HepG2 (cell line): ENCODE data around the gene ENTREP3. TPM values are rescaled to one million over a fixed set of nuclear protein-coding genes. Genes with fewer than 3 reads are reported as not detected.
A peak's percentile ranks its signal among the peaks of the same experiment; 100 is the strongest.

Experiments
- ARID2 ChIP-seq: sonication (generic); formaldehyde crosslinking; IDR thresholded peaks from 2 replicates; pipeline ENCODE4 v1.8.1; 2022; ENCODE audit warnings: mild to moderate bottlenecking, missing genetic modification reagents, borderline replicate concordance
- GABPA ChIP-seq, 2 experiments: IDR thresholded peaks; 2 replicates each; pipeline ENCODE4 v1.6.1; 2011 to 2016; ENCODE audit warnings: low read depth in 2 of 2, low read length in 1 of 2, missing biosample characterization in 1 of 2, missing genetic modification characterization in 1 of 2
- HNF4G ChIP-seq, 2 experiments: sonication (generic) in 1 of 2; formaldehyde crosslinking in 1 of 2; IDR thresholded peaks; 2 replicates each; pipeline versions ENCODE4 v1.4.0 to v1.6.1; 2011 to 2020; ENCODE audit warnings: borderline replicate concordance in 2 of 2, low read depth in 2 of 2, mild to moderate bottlenecking in 2 of 2, low read length in 1 of 2, missing genetic modification reagents in 1 of 2, moderate library complexity in 1 of 2
- HNRNPUL1 ChIP-seq: fragments of 200-400 bp; formaldehyde crosslinking; IDR thresholded peaks from 2 replicates; pipeline ENCODE4 v1.6.1; 2017; ENCODE audit warnings: low read depth, mild to moderate bottlenecking, low read length, moderate library complexity
- MAZ ChIP-seq, 2 experiments: sonication (generic) in 1 of 2; formaldehyde crosslinking in 1 of 2; IDR thresholded peaks; 2 replicates each; pipeline versions ENCODE4 v1.5.0 to v1.6.1; 2012 to 2020; ENCODE audit warnings: low read depth in 2 of 2, mild to moderate bottlenecking in 2 of 2, borderline replicate concordance in 1 of 2, improper control_type of control experiment in 1 of 2, low read length in 1 of 2, missing genetic modification reagents in 1 of 2, moderate library complexity in 1 of 2
- NAIF1 ChIP-seq: sonication (generic); formaldehyde crosslinking; IDR thresholded peaks from 2 replicates; pipeline ENCODE4 v1.5.0; 2020; ENCODE audit warnings: mild to moderate bottlenecking, missing genetic modification reagents, borderline replicate concordance
- NR2F1 ChIP-seq, 2 experiments: fragments of 450-650 bp in 1 of 2; formaldehyde crosslinking in 1 of 2; IDR thresholded peaks; 2 replicates each; pipeline versions ENCODE4 v1.5.0 to v1.6.1; 2016 to 2020; ENCODE audit warnings: mild to moderate bottlenecking in 1 of 2, missing compliant biosample characterization in 1 of 2, missing genetic modification reagents in 1 of 2, moderate library complexity in 1 of 2
- RARA ChIP-seq: IDR thresholded peaks from 2 replicates; pipeline ENCODE4 v1.6.1; 2016; ENCODE audit warnings: missing genetic modification reagents, missing compliant biosample characterization
- ZBTB21 ChIP-seq: sonication (generic); formaldehyde crosslinking; IDR thresholded peaks from 2 replicates; pipeline ENCODE4 v1.4.0; 2020; ENCODE audit warnings: missing genetic modification reagents
- ZNF124 ChIP-seq: sonication (generic); formaldehyde crosslinking; IDR thresholded peaks from 2 replicates; pipeline ENCODE4 v1.4.0; 2020; ENCODE audit warnings: missing genetic modification reagents
- ZNF256 ChIP-seq: sonication (generic); formaldehyde crosslinking; conservative IDR thresholded peaks from 2 replicates; pipeline ENCODE4 v1.4.0; 2020; ENCODE audit warnings: missing genetic modification reagents
- ZNF362 ChIP-seq: sonication (generic); formaldehyde crosslinking; IDR thresholded peaks from 2 replicates; pipeline ENCODE4 v1.4.0; 2020; ENCODE audit warnings: missing genetic modification reagents, mild to moderate bottlenecking, borderline replicate concordance
- ZNF44 ChIP-seq: sonication (generic); formaldehyde crosslinking; IDR thresholded peaks from 2 replicates; pipeline ENCODE4 v1.5.1; 2020; ENCODE audit warnings: mild to moderate bottlenecking, missing genetic modification reagents
- ZNF558 ChIP-seq: sonication (generic); formaldehyde crosslinking; IDR thresholded peaks from 2 replicates; pipeline ENCODE4 v1.9.0; 2022; ENCODE audit warnings: mild to moderate bottlenecking, missing genetic modification reagents, borderline replicate concordance
- ZNF589 ChIP-seq: sonication (generic); formaldehyde crosslinking; conservative IDR thresholded peaks from 2 replicates; pipeline ENCODE4 v1.8.0; 2022; ENCODE audit warnings: mild to moderate bottlenecking, moderate library complexity, missing genetic modification reagents
- ZNF598 ChIP-seq: sonication (generic); formaldehyde crosslinking; IDR thresholded peaks from 2 replicates; pipeline ENCODE4 v1.5.1; 2020; ENCODE audit warnings: mild to moderate bottlenecking, missing genetic modification reagents, borderline replicate concordance
- ZNF724P ChIP-seq: sonication (generic); formaldehyde crosslinking; IDR thresholded peaks from 2 replicates; pipeline ENCODE4 v1.8.0; 2022; ENCODE audit warnings: missing genetic modification reagents, borderline replicate concordance
- ZNF776 ChIP-seq: sonication (generic); formaldehyde crosslinking; IDR thresholded peaks from 2 replicates; pipeline ENCODE4 v1.4.0; 2020; ENCODE audit warnings: mild to moderate bottlenecking, missing genetic modification reagents
- ZNF781 ChIP-seq: sonication (generic); formaldehyde crosslinking; IDR thresholded peaks from 2 replicates; pipeline ENCODE4 v1.5.1; 2020; ENCODE audit warnings: borderline replicate concordance, mild to moderate bottlenecking, missing genetic modification reagents; ENCODE audit errors: not compliant biosample characterization
- ZNF878 ChIP-seq: sonication (generic); formaldehyde crosslinking; IDR thresholded peaks from 2 replicates; pipeline ENCODE4 v1.8.1; 2023; ENCODE audit warnings: mild to moderate bottlenecking, missing genetic modification reagents, moderate library complexity
- polyA plus RNA-seq, 8 experiments: library from polyadenylated mRNA; depleted of rRNA in 3 of 8; stranded (reverse) in 7 of 8; unstranded in 1 of 8; fragments of >200 nt; fragmentation: Illumina TruSeq in 4 of 8; extraction: Trizol in 4 of 8; gene quantifications; 2 replicates each; pipeline versions ENCODE4 v1.2.1 to v1.2.3, GENCODE V29; 2011 to 2016; ENCODE audit warnings: low read depth in 4 of 8, missing spikeins in 1 of 8, mixed read lengths in 1 of 8; ENCODE audit not compliant: insufficient read depth in 1 of 8
- total RNA-seq, 5 experiments: library from RNA; depleted of rRNA; stranded (reverse); fragments of >200 nt; fragmentation: Illumina TruSeq; extraction: Trizol; gene quantifications; 2 replicates each; pipeline ENCODE4 v1.2.3, GENCODE V29; 2016; ENCODE audit warnings: low read depth in 1 of 5
- TF ChIP-seq, protein P1 (sequence below): IDR thresholded peaks from 2 replicates; pipeline ENCODE4 v1.6.1; 2016; ENCODE audit warnings: mild to moderate bottlenecking, missing biosample characterization, missing genetic modification reagents
- TF ChIP-seq, protein P2 (sequence below): sonication (generic); formaldehyde crosslinking; IDR thresholded peaks from 2 replicates; pipeline ENCODE4 v1.9.0; 2022; ENCODE audit warnings: missing genetic modification reagents, mild to moderate bottlenecking, borderline replicate concordance

Gene ENTREP3
- total and polyA plus RNA-seq, 2 of the 13 experiments (the other 11 are each of a cell fraction or from before 2014, with no cell fraction given) = 4.1 to 9.9 TPM

DNA sequence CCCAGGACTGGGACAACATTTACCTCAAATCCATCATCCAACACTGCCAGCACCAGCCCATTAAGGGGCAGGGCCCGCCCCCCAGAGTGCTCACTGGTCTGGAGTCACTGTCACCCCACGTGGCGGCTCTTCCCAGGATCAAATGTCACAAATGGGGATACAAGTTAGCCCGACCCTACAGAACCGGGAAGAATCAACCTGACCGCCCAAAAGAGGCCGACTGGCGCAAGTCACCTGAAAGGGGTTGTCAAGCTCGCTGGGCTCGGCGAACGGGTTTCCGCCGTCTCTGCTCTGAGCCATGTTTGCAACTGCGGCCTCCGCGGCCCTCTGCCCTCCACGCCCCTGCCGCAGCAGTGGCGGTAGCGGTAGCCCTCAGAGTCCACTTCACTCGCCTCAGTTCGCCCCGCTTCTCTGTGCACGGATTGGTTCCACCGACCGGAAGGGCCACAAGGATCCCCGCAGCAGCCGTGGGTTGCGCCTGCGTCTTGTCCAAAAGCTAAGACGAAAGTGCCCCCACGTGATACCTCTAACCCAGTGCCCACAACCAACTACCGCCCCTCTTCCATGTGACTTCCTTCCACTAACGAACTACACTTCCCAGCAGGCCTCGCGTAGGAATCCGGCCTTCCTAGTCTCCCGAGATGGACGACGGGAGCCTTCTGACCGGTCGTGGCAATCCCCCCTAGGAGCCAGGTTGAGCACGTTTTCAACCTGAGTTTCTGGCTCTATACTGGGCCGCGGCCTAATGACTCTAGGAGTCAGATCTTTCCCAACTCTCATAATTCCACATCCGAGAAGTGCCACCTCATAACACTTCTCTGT is 6.8 kb upstream of the ENTREP3 start, which contains the start of gene SCAMP3 (continued):
- TF ChIP-seq ZNF362 = peak; percentile 37; the same call in 1 of the 2 replicates
- TF ChIP-seq, protein P1, sequence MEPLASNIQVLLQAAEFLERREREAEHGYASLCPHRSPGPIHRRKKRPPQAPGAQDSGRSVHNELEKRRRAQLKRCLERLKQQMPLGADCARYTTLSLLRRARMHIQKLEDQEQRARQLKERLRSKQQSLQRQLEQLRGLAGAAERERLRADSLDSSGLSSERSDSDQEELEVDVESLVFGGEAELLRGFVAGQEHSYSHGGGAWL (CRISPR knock-in tag) = peak; percentile 79
- no peak; the same call in 1 of the 2 replicates for TF ChIP-seq ZNF256 (CRISPR knock-in tag)
- TF ChIP-seq NAIF1 = 0 out of 2 replicates have a peak, but pooled peaks have one; percentile 59
- peak; percentile 46; the same call in 1 of the 2 replicates for TF ChIP-seq ZNF878 (CRISPR knock-in tag)
- TF ChIP-seq ZNF124 = peak; percentile 84; the same call in 1 of the 2 replicates
- TF ChIP-seq NR2F1 (CRISPR knock-in tag; IDR thresholded peaks at IDR 0.05) = no peak
- TF ChIP-seq ZNF781 (CRISPR knock-in tag) = peak; percentile 76
- peak; percentile 61; the same call in 1 of the 2 replicates for TF ChIP-seq ZBTB21 (CRISPR knock-in tag)
- TF ChIP-seq ZNF558 (CRISPR knock-in tag) = 0 out of 2 replicates have a peak, but pooled peaks have one; percentile 50
- TF ChIP-seq ARID2 (CRISPR knock-in tag) = peak; percentile 78; the same call in 1 of the 2 replicates
- peak; percentile 60; the same call in 1 of the 2 replicates for TF ChIP-seq ZNF589
- peak; percentile 53; the same call in 1 of the 2 replicates for TF ChIP-seq ZNF598 (CRISPR knock-in tag)
- peak; percentile 94 for TF ChIP-seq ZNF724P
- TF ChIP-seq MAZ (IDR thresholded peaks at IDR 0.05; ENCODE audit: borderline replicate concordance, low read depth, low read length) = 0 out of 2 replicates have a peak, but pooled peaks have one; percentile 41
- TF ChIP-seq MAZ (CRISPR knock-in tag; IDR thresholded peaks at IDR 0.05; ENCODE audit: low read depth) = no peak
- TF ChIP-seq, protein P2, sequence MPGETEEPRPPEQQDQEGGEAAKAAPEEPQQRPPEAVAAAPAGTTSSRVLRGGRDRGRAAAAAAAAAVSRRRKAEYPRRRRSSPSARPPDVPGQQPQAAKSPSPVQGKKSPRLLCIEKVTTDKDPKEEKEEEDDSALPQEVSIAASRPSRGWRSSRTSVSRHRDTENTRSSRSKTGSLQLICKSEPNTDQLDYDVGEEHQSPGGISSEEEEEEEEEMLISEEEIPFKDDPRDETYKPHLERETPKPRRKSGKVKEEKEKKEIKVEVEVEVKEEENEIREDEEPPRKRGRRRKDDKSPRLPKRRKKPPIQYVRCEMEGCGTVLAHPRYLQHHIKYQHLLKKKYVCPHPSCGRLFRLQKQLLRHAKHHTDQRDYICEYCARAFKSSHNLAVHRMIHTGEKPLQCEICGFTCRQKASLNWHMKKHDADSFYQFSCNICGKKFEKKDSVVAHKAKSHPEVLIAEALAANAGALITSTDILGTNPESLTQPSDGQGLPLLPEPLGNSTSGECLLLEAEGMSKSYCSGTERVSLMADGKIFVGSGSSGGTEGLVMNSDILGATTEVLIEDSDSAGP = peak; percentile 88; the same call in 1 of the 2 replicates
- TF ChIP-seq ZNF776 = peak; percentile 84
- no peak for TF ChIP-seq HNRNPUL1
- 0 out of 2 replicates have a peak, but pooled peaks have one; percentile 35 for TF ChIP-seq RARA (CRISPR knock-in tag)
- no peak for TF ChIP-seq HNF4G (IDR thresholded peaks at IDR 0.05; ENCODE audit: borderline replicate concordance, low read depth, low read length)
- TF ChIP-seq HNF4G (CRISPR knock-in tag; IDR thresholded peaks at IDR 0.05; ENCODE audit: borderline replicate concordance, low read depth) = no peak; the same call in 1 of the 2 replicates
- TF ChIP-seq GABPA (IDR thresholded peaks at IDR 0.05; ENCODE audit: low read depth, low read length) = peak; percentile 69
- TF ChIP-seq GABPA (CRISPR knock-in tag; IDR thresholded peaks at IDR 0.05; ENCODE audit: low read depth) = peak; percentile 94
- no peak for TF ChIP-seq ZNF44 (CRISPR knock-in tag)
